ENCODE measurements around the gene UBE3D.

Gene UBE3D

GRCh38 chr6:82957171-82957867 is 108.3 kb downstream of the UBE3D start:
- TF ChIP-seq SIN3A (IDR thresholded peaks at IDR 0.05; ENCODE audit: borderline replicate concordance, insufficient read depth, low read length) (no peak), TAF1 (IDR thresholded peaks at IDR 0.05; ENCODE audit: borderline replicate concordance, insufficient read depth, low read length) (no peak), REST (IDR thresholded peaks at IDR 0.05; ENCODE audit: insufficient read depth in 1 of 2, low read depth in 2 of 2, low read length in 2 of 2) (no peak), FOXP2 (optimal IDR thresholded peaks at IDR 0.05; ENCODE audit: borderline replicate concordance, extremely low read depth, extremely low read length, insufficient read depth) (no peak), POLR2AphosphoS5 (IDR thresholded peaks at IDR 0.05; ENCODE audit: low read depth, low read length) (no peak)

- TF ChIP-seq POLR2AphosphoS5 (IDR thresholded peaks at IDR 0.05; ENCODE audit: low read depth, low read length) (no peak), REST (IDR thresholded peaks at IDR 0.05; ENCODE audit: insufficient read depth in 1 of 2, low read depth in 2 of 2, low read length in 2 of 2) (no peak), SIN3A (IDR thresholded peaks at IDR 0.05; ENCODE audit: borderline replicate concordance, insufficient read depth, low read length) (no peak), FOXP2 (optimal IDR thresholded peaks at IDR 0.05; ENCODE audit: borderline replicate concordance, extremely low read depth, extremely low read length, insufficient read depth) (no peak), TAF1 (IDR thresholded peaks at IDR 0.05; ENCODE audit: borderline replicate concordance, insufficient read depth, low read length) (no peak)
These were observed 109.8 kb downstream of the UBE3D start for GRCh38 chr6:82955841-82956240.

- TF ChIP-seq FOXP2 (optimal IDR thresholded peaks at IDR 0.05; ENCODE audit: borderline replicate concordance, extremely low read depth, extremely low read length, insufficient read depth) (no peak), TAF1 (IDR thresholded peaks at IDR 0.05; ENCODE audit: borderline replicate concordance, insufficient read depth, low read length) (no peak), POLR2AphosphoS5 (IDR thresholded peaks at IDR 0.05; ENCODE audit: low read depth, low read length) (no peak), REST (IDR thresholded peaks at IDR 0.05; ENCODE audit: insufficient read depth in 1 of 2, low read depth in 2 of 2, low read length in 2 of 2) (no peak), SIN3A (IDR thresholded peaks at IDR 0.05; ENCODE audit: borderline replicate concordance, insufficient read depth, low read length) (no peak)
These were observed 110.6 kb downstream of the UBE3D start for GRCh38 chr6:82954937-82955577.

GRCh38 chr6:82954356-82954755 is 111.3 kb downstream of the UBE3D start:
- TF ChIP-seq POLR2AphosphoS5 (IDR thresholded peaks at IDR 0.05; ENCODE audit: low read depth, low read length) (no peak), REST (IDR thresholded peaks at IDR 0.05; ENCODE audit: insufficient read depth in 1 of 2, low read depth in 2 of 2, low read length in 2 of 2) (no peak), SIN3A (IDR thresholded peaks at IDR 0.05; ENCODE audit: borderline replicate concordance, insufficient read depth, low read length) (no peak), TAF1 (IDR thresholded peaks at IDR 0.05; ENCODE audit: borderline replicate concordance, insufficient read depth, low read length) (no peak), FOXP2 (optimal IDR thresholded peaks at IDR 0.05; ENCODE audit: borderline replicate concordance, extremely low read depth, extremely low read length, insufficient read depth) (no peak)

Data from PFSK-1 (cell line).